HFF-Myc (cell line): Measurements from ENCODE around the gene PPARA.

Source experiments
- DNase-seq: peaks from one replicate; pipeline ENCODE4 v3.0.0-alpha.2; 2011; ENCODE audit warnings: low read depth; ENCODE audit errors: extremely low read depth
- H3K4me3 ChIP-seq: replicated peaks from 2 replicates; pipeline ENCODE4 v1.5.1; 2011; ENCODE audit warnings: low read depth, mild to moderate bottlenecking, control low read depth, low read length
- CTCF ChIP-seq: IDR thresholded peaks from 2 replicates; pipeline ENCODE4 v1.5.1; 2012; ENCODE audit warnings: mild to moderate bottlenecking, low read depth, low read length, control low read depth; ENCODE audit errors: missing control alignments

PPARA gene

GRCh38 chr22:46209262-46209661 is 58.9 kb downstream of the PPARA start:
- H3K4me3 ChIP-seq: no peak overlapping the region
- DNase-seq: no peak
- no peak for TF ChIP-seq CTCF

DNA sequence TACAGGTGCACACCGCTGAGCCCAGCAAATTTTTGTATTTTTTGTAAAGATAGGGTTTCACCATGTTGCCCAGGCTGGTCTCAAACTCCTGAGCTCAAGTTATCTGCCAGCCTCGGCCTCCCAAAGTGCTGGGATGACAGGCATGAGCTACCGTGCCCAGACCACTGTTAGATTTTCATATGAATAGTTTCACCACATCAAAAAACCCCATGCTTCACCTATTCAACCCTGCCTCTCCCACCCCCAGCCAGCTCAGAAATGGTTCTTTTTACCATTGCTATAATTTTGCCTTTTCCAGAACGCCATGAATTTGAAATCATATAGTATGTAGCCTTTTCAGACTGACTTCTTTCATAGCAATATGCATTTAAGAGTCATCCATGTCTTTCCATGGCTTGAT is 61.9 kb downstream of the PPARA start:
- no peak for DNase-seq
- no peak for TF ChIP-seq CTCF
- H3K4me3 ChIP-seq: no peak overlapping the region

GRCh38 chr22:46213052-46213451 is 62.7 kb downstream of the PPARA start:
- no peak overlapping the region for H3K4me3 ChIP-seq
- DNase-seq: no peak
- no peak for TF ChIP-seq CTCF

- H3K4me3 ChIP-seq: no peak overlapping the region
- no peak for DNase-seq
- no peak for TF ChIP-seq CTCF
These were observed 63.8 kb downstream of the PPARA start for GRCh38 chr22:46214149-46214548.

DNA sequence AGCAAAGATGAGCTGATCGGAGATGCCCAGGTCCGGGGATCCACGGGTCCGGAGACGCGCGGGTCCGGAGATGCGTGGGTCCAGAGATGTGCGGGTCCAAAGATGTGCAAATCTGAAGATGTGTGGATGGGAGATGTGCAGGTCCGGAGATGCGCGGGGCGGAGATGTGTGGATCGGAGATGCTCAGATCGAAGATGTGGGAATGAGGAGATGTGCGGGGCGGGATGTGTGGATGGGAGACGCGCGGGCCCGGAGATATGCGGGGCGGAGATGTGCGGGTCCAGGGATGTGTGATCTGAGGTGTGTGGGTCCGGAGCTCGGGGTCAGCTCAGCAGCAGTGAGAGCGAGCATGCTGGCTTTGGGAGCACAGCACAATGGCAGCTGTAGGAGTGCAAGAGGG is 64.3 kb downstream of the PPARA start:
- no peak overlapping the region for H3K4me3 ChIP-seq
- DNase-seq: no peak
- no peak for TF ChIP-seq CTCF

- H3K4me3 ChIP-seq: no peak overlapping the region
- DNase-seq: no peak
- no peak for TF ChIP-seq CTCF
These were observed 69.3 kb downstream of the PPARA start for GRCh38 chr22:46219636-46220035.

- TF ChIP-seq CTCF: no peak
- no peak overlapping the region for H3K4me3 ChIP-seq
- no peak for DNase-seq
These were observed 70.6 kb downstream of the PPARA start for GRCh38 chr22:46220921-46221320.
